Activated CD4-positive, alpha-beta T cell treated with anti-CD3 and anti-CD28 coated beads for 36 hours (primary cell): Measurements from ENCODE around the gene NOX5. TPM values are rescaled to one million over a fixed set of nuclear protein-coding genes. Genes with fewer than 3 reads are reported as not detected.

Experiments used
- ATAC-seq: fragments of 200-7000 bp; cut with Tn5 transposase; one replicate; pipeline ENCODE4 v1.10.0; 2021; ENCODE audit warnings: mild to moderate bottlenecking, moderate library complexity
- CTCF ChIA-PET: fragments of 350-600 bp; sonication (Branson Sonifier 250); formaldehyde crosslinking; loops from one replicate; lab custom pipeline; 2021; ENCODE audit warnings: antibody characterized with exemption; lab: Charles Lee
- POLR2A ChIA-PET: fragments of 350-600 bp; sonication (Branson Sonifier 250); formaldehyde crosslinking; loops from one replicate; lab custom pipeline; 2021; ENCODE audit warnings: antibody characterized with exemption, inconsistent platforms; lab: Charles Lee
- DNase-seq: peaks from one replicate; pipeline ENCODE4 v3.0.0-alpha.2; 2020
- H3K27ac Mint-ChIP-seq: one replicate; pipeline ENCODE4 v1.8.0; 2021; ENCODE audit warnings: mixed read lengths
- H3K27me3 Mint-ChIP-seq: one replicate; pipeline ENCODE4 v1.8.0; 2021; ENCODE audit warnings: mixed read lengths
- H3K36me3 Mint-ChIP-seq: one replicate; pipeline ENCODE4 v1.8.0; 2021; ENCODE audit warnings: low read depth, mixed read lengths
- H3K4me1 Mint-ChIP-seq: one replicate; pipeline ENCODE4 v1.8.0; 2021; ENCODE audit warnings: mixed read lengths
- H3K4me3 Mint-ChIP-seq: one replicate; pipeline ENCODE4 v1.8.0; 2021; ENCODE audit warnings: mild to moderate bottlenecking, moderate library complexity, mixed read lengths
- H3K9me3 Mint-ChIP-seq: one replicate; pipeline ENCODE4 v1.8.0; 2021; ENCODE audit warnings: low read depth, mixed read lengths
- intact Hi-C, 2 experiments: fragments of 100-400 bp; cut with DNase I in 1 of 2; cut with micrococcal nuclease in 1 of 2; formaldehyde crosslinking; loops; one replicate each; pipeline versions ENCODE4 v1.14.2 to v1.15.1; 2022 to 2024; cut with DNase I, micrococcal nuclease
- total RNA-seq, 2 experiments: library from RNA; stranded (reverse); gene quantifications; one replicate each; pipeline ENCODE4 v1.2.3, GENCODE V29; 2021

The NOX5 gene
- total RNA-seq, 2 experiments from 2014 or later = not detected

- DNase-seq (no peak), ATAC-seq (no peak)
- no peaks in the 10 kb centered on the region for H3K9me3 Mint-ChIP-seq
- no peak overlapping the region for H3K4me3 Mint-ChIP-seq
- H3K27ac Mint-ChIP-seq = no peak overlapping the region
- ChIA-PET POLR2A (no interaction called here), CTCF (no interaction called here)
- H3K4me1 Mint-ChIP-seq = no peaks in the 10 kb centered on the region
- intact Hi-C loops = no loop called here
- H3K36me3 Mint-ChIP-seq = no peaks in the 10 kb centered on the region
- H3K27me3 Mint-ChIP-seq = peaks cover 11% of the 10 kb centered on the region
Measured at GRCh38 chr15:68982976-68983563, 31.4 kb upstream of the NOX5 start.

DNA sequence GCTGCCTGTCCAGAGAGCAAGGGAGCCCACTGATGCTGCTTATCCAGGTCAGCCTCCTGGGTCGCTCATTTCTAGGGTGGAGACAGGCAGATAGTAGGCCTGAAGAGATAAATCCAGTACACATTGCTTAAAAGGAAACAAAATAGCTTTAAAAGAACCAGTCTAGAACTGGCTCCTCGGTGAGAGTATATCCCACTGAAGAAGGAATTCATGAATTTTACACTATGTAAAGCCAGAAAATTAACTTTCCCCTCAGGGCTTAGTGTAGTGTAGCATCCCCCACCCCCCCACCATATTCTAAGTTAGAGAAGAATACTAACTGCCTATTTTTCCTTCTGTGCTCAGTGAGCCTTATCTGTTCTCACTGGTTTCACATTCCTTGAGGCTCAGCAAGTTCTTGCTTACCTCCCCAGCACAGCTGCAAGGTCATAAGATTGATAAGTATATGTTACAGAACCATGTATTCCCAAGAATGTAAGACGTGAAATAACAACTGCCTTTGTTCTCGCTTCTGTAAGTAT, 30.5 kb upstream of the NOX5 start:
- peaks cover 10% of the 10 kb centered on the region for H3K27me3 Mint-ChIP-seq

GRCh38 chr15:68984586-68984985, 29.9 kb upstream of the NOX5 start:
- Mint-ChIP-seq H3K36me3 (no peaks in the 10 kb centered on the region), H3K27me3 (peaks cover 10% of the 10 kb centered on the region), H3K4me3 (no peak overlapping the region), H3K9me3 (no peaks in the 10 kb centered on the region), H3K27ac (no peak overlapping the region), H3K4me1 (no peaks in the 10 kb centered on the region)
- ATAC-seq (no peak), DNase-seq (no peak)
- intact Hi-C loops = no loop called here
- CTCF ChIA-PET = no interaction called here
- POLR2A ChIA-PET = no interaction called here

More for the DNA sequence above, 30.5 kb upstream of the NOX5 start:
- ChIA-PET POLR2A (no interaction called here), CTCF (no interaction called here)
- no peak overlapping the region for H3K4me3 Mint-ChIP-seq
- no peak for ATAC-seq
- no peaks in the 10 kb centered on the region for H3K4me1 Mint-ChIP-seq
- DNase-seq = no peak
- no peaks in the 10 kb centered on the region for H3K36me3 Mint-ChIP-seq
- no peak overlapping the region for H3K27ac Mint-ChIP-seq
- no peaks in the 10 kb centered on the region for H3K9me3 Mint-ChIP-seq
- intact Hi-C loops = no loop called here

GRCh38 chr15:68985361-68985891, 29.1 kb upstream of the NOX5 start:
- H3K4me1 Mint-ChIP-seq = no peaks in the 10 kb centered on the region
- POLR2A ChIA-PET = no interaction called here
- H3K27ac Mint-ChIP-seq = no peak overlapping the region
- H3K27me3 Mint-ChIP-seq = peaks cover 10% of the 10 kb centered on the region
- no peak for ATAC-seq
- no peaks in the 10 kb centered on the region for H3K36me3 Mint-ChIP-seq
- CTCF ChIA-PET = interaction anchor here (0.6 kb wide), 1 partner anchor 587 kb away, joined by 3 read pairs; no protein-coding TSS in a partner anchor
- no peak overlapping the region for H3K4me3 Mint-ChIP-seq
- intact Hi-C loops = no loop called here
- no peak for DNase-seq
- H3K9me3 Mint-ChIP-seq = no peaks in the 10 kb centered on the region

- H3K27ac Mint-ChIP-seq = no peak overlapping the region
- DNase-seq (no peak), ATAC-seq (no peak)
- no peaks in the 10 kb centered on the region for H3K4me1 Mint-ChIP-seq
- peaks cover 6% of the 10 kb centered on the region for H3K27me3 Mint-ChIP-seq
- intact Hi-C loops = no loop called here
- H3K4me3 Mint-ChIP-seq = no peak overlapping the region
- POLR2A ChIA-PET = no interaction called here
- CTCF ChIA-PET = no interaction called here
- no peaks in the 10 kb centered on the region for H3K36me3 Mint-ChIP-seq
- H3K9me3 Mint-ChIP-seq = no peaks in the 10 kb centered on the region
Measured at GRCh38 chr15:68986322-68986721, 28.2 kb upstream of the NOX5 start.

DNA sequence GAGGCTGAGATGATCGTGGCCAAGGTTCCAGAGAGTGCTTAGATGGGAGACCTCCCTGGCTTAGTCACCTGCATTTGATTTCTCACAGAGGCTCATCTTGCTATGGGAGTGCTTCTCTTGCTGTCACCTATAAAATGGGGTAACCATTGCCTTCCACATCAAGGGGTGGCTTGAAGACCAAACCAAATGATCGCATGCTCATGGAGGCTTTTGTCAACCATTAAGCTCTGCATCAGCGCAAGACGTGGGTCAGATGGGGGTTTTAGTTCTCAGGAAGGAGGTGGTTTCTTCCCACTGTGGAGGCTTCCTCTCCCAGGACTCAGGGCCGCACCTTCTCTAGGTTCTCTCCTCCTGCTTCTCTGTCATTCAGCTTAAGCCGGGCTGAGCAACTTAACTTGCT, 27.4 kb upstream of the NOX5 start:
- Mint-ChIP-seq H3K9me3 (no peaks in the 10 kb centered on the region), H3K4me3 (no peak overlapping the region), H3K27me3 (peaks cover 6% of the 10 kb centered on the region), H3K4me1 (no peaks in the 10 kb centered on the region), H3K27ac (no peak overlapping the region), H3K36me3 (no peaks in the 10 kb centered on the region)
- no peak for ATAC-seq
- no peak for DNase-seq
- POLR2A ChIA-PET = no interaction called here
- CTCF ChIA-PET = interaction anchor here (0.6 kb wide), 1 partner anchor 433 kb away, joined by 4 read pairs; no protein-coding TSS in a partner anchor
- intact Hi-C loops = no loop called here

DNA sequence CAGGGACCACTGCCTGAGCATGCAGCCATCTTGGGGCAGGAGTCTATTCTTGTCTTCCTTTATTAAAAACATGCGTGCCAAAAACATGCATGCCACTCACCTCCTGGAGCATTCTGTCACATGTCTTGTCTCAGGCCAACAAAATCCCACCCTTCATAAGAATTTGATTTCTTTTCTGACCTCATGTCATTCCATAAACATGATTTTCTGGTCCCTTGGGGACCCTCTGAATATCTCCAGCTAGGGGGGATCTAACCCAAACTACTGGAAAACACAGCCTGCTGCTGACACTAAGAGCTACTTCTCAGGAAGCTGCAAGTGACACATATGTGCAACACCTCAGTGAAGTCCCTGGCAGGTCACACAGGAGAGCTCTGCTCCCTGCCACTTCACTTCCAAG, 26.8 kb upstream of the NOX5 start:
- no peak for ATAC-seq
- Mint-ChIP-seq H3K4me1 (no peaks in the 10 kb centered on the region), H3K27me3 (peaks cover 6% of the 10 kb centered on the region), H3K36me3 (no peaks in the 10 kb centered on the region), H3K4me3 (no peak overlapping the region), H3K9me3 (no peaks in the 10 kb centered on the region), H3K27ac (no peak overlapping the region)
- ChIA-PET CTCF (interaction anchor here (0.6 kb wide), 1 partner anchor 433 kb away, joined by 4 read pairs; no protein-coding TSS in a partner anchor), POLR2A (no interaction called here)
- intact Hi-C loops = no loop called here
- no peak for DNase-seq

DNA sequence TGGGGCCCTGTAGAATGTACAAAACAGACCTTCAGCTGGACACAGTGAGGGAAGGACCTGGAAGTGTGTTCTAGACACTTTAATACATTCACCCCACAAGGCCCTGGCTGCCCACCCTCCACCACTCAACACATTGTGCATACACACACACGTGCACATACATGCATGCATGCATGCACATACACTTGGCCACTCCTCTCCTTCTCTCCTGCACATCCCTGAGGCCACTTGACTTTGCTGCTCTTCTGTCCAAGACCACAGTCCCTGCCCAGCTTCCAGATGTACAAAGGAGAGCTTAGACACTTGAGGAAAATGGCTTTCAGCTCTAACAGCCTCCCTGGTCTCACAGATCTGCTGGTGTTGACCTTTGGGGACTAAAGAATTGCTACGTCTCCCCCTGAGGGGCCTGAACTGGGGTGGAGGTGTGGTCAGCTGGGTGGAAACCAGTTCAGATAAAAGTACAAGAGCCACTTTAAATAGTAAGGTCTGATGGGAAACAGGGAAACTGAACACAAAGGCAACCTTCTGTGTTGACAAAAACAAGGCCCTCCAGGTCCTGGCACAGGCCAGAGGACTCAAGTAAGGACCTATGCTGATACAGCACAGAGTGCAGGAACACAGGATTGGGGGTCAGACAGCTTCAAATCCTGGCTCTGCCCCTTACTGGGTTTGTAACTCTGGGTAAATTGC, 24.8 kb upstream of the NOX5 start:
- no peaks in the 10 kb centered on the region for H3K4me1 Mint-ChIP-seq
- no peak overlapping the region for H3K27ac Mint-ChIP-seq
- intact Hi-C loops = no loop called here
- ATAC-seq = no peak
- H3K9me3 Mint-ChIP-seq = no peaks in the 10 kb centered on the region
- CTCF ChIA-PET = no interaction called here
- H3K4me3 Mint-ChIP-seq = no peak overlapping the region
- peaks cover 6% of the 10 kb centered on the region for H3K27me3 Mint-ChIP-seq
- POLR2A ChIA-PET = no interaction called here
- no peaks in the 10 kb centered on the region for H3K36me3 Mint-ChIP-seq
- DNase-seq = no peak

DNA sequence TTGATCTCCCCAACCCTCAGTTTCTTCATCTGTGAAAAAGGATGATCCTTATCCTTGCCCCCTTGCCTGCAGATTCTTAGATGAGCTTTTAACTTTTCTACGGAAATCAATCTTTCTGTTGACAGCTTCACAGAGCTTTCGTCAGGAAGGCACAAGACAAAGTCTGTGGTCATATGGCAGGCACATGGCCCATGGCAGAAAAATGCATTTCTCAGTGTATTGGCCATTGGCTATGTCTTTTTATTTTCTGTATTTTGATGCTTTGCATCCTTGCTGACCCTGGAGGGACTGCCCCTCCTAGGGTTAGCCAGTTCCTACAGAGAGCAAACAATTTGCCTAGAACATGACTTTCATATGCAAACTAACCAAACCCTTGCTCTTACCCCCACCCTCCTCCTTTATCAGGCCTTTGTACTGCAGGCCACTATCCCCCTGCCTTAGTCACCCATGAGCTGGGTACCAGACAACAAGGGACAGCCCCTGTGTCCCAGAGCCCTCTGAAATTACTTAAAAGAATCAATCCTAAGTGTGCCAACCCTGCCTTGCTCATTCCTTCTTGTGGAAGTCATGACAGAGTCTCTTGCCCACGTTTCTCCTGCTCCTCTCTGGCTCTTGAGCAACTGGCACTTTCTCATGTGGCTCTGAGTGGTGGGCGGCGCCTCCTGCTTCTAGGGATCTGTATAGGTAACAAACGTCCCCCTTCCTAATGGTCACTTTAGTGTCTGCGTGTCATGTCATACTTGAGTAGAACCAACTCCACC, 24.1 kb upstream of the NOX5 start:
- CTCF ChIA-PET = no interaction called here
- intact Hi-C loops = no loop called here
- Mint-ChIP-seq H3K27ac (no peak overlapping the region), H3K36me3 (no peaks in the 10 kb centered on the region), H3K4me1 (no peaks in the 10 kb centered on the region), H3K27me3 (peaks cover 4% of the 10 kb centered on the region), H3K4me3 (no peak overlapping the region), H3K9me3 (no peaks in the 10 kb centered on the region)
- ATAC-seq (no peak), DNase-seq (no peak)
- POLR2A ChIA-PET = no interaction called here

DNA sequence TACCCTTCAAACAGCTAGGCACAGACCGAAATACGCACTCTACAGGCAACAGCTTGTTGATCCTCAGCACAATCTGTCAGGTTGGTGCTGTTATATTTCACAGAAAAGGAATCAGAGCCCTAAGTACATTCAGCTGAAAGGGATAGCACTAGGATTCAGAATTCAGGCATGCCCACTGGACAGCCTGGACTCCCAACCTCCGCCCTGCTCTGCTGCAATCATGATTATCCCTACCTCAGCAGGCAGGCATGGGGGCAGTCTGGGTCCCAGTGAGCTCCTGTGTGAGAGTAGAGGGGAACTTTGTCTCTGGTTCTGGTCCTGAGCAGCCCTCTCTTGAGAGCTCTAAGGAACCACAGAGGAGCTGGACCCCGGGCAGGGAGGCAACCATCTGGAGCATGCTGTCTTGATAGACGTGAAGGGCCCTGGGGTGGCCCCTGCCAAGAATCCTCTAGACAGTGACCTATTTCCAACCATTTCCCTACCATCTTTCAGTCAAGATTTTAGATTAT, 23.4 kb upstream of the NOX5 start:
- H3K4me3 Mint-ChIP-seq = no peak overlapping the region
- H3K36me3 Mint-ChIP-seq = no peaks in the 10 kb centered on the region
- peaks cover 4% of the 10 kb centered on the region for H3K27me3 Mint-ChIP-seq
- POLR2A ChIA-PET = no interaction called here
- intact Hi-C loops = no loop called here
- no peaks in the 10 kb centered on the region for H3K4me1 Mint-ChIP-seq
- no peak overlapping the region for H3K27ac Mint-ChIP-seq
- ATAC-seq = no peak
- CTCF ChIA-PET = no interaction called here
- H3K9me3 Mint-ChIP-seq = no peaks in the 10 kb centered on the region
- no peak for DNase-seq

DNA sequence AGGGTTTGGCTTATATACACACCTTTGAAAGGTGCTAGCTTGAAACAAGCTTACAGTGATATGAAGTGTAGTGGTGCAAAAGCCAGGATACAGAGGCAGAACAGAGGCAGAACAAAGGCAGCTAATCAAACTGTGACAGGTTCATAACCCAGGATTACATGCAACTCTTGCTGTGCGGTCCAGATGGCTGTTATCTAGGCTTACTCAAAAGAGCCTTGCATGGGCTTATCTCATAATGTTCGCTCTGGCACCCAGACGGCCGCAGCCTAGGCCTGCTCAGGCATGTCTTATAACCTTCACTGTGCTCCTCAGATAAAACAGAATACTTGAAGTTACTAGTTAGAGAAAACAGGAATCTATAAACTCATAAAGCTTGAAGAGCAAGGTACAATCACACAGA, 22.8 kb upstream of the NOX5 start:
- ATAC-seq (no peak), DNase-seq (no peak)
- Mint-ChIP-seq H3K4me1 (no peaks in the 10 kb centered on the region), H3K9me3 (no peaks in the 10 kb centered on the region), H3K27me3 (peaks cover 2% of the 10 kb centered on the region), H3K4me3 (no peak overlapping the region), H3K27ac (no peak overlapping the region), H3K36me3 (no peaks in the 10 kb centered on the region)
- intact Hi-C loops = no loop called here
- POLR2A ChIA-PET = no interaction called here
- CTCF ChIA-PET = no interaction called here
